ENCODE measurements around the gene ZCCHC14. TPM values are rescaled to one million over a fixed set of nuclear protein-coding genes. Genes with fewer than 3 reads are reported as not detected.

Gene ZCCHC14
- total and polyA plus RNA-seq, 2 of the 8 experiments (the other 6 are each of a cell fraction or from before 2014, with no cell fraction given), result 8.2 to 28.2 TPM

DNA sequence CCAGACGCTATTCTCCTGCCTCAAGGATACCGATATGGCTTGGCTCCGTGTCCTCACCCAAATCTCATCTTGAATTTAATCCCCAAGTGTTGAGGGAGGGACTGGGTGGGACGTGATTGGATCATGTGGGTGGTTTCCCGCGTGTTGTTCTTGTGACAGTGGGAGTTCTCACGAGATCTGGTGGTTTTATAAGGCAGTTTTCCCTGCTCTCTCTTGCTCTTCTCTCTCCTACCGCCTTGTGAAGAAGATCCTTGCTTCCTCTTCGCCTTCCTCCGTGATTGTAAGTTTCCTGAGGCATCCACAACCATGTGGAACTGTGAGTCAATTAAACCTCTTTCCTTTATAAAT, 43.9 kb upstream of the ZCCHC14 start:
- DNase-seq (ENCODE audit: low read depth in 1 of 2, low spot score in 2 of 2) (no peak), FAIRE-seq (no peak)
- Histone ChIP-seq H2BK20ac (ENCODE audit: low read length) (0 out of 2 replicates have a peak overlapping the region, but pooled peaks have one; percentile 72), H3K14ac (ENCODE audit: insufficient read length) (no peak overlapping the region), H3K27me3 (replicated peaks in 1 of 4; ENCODE audit: control insufficient read depth in 3 of 4, extremely low read depth in 1 of 4, insufficient read depth in 3 of 4, low read length in 3 of 4) (no peaks in the 10 kb centered on the region), H3K4me1 (replicated peaks in 1 of 4; ENCODE audit: control insufficient read depth in 3 of 4, insufficient read depth in 4 of 4, low read length in 3 of 4) (peaks cover 0 to 8% (median 3%) of the 10 kb centered on the region in 4 experiments; a peak in 4 of 7 replicates), H4K5ac (ENCODE audit: insufficient read length, low read depth, low read length) (no peak overlapping the region), H4K91ac (replicated peaks; ENCODE audit: insufficient read length, low read length) (no peak overlapping the region), H3K23me2 (ENCODE audit: low read depth, low read length) (no peaks in the 10 kb centered on the region), H3K18ac (ENCODE audit: extremely low read depth, low read length) (peak overlapping the region; percentile 13; the same call in 1 of the 2 replicates), H4K8ac (ENCODE audit: extremely low read depth, insufficient read depth, low read length) (no peak overlapping the region), H3K4me2 (ENCODE audit: insufficient read depth in 1 of 2, low read depth in 2 of 2, low read length in 2 of 2) (peak overlapping the region in 1 of 2 experiments; percentile 34; a peak in 1 of 4 replicates), H3K79me2 (ENCODE audit: control insufficient read depth in 1 of 2, insufficient read depth in 2 of 2, low read length in 2 of 2) (no peaks in the 10 kb centered on the region), H3K9me3 (ENCODE audit: insufficient read depth in 2 of 2, low read depth in 1 of 2, low read length in 1 of 2) (peaks cover 14 to 16% of the 10 kb centered on the region in 2 experiments), H2AFZ (ENCODE audit: low read length) (0 out of 2 replicates have a peak overlapping the region, but pooled peaks have one; percentile 31), H3K9ac (replicated peaks in 1 of 4; ENCODE audit: extremely low read depth in 1 of 4, low read depth in 3 of 4, low read length in 3 of 4) (no peak overlapping the region), H3K56ac (replicated peaks; ENCODE audit: insufficient read length, low read depth, low read length) (no peak overlapping the region), H2BK5ac (ENCODE audit: low read depth, low read length) (no peak overlapping the region), H3K23ac (ENCODE audit: insufficient read length) (no peak overlapping the region), H2AK5ac (ENCODE audit: low read depth, low read length) (no peak overlapping the region), H3K36me3 (ENCODE audit: control insufficient read depth in 2 of 4, insufficient read depth in 4 of 4, low read length in 3 of 4) (no peaks in the 10 kb centered on the region), H3K4me3 (ENCODE audit: extremely low read depth in 1 of 4, insufficient read depth in 2 of 4, low read depth in 3 of 4, low read length in 4 of 4) (peak overlapping the region in 1 of 4 experiments; percentile 16; a peak in 1 of 8 replicates), H2BK120ac (replicated peaks; ENCODE audit: low read depth, low read length) (no peak overlapping the region), H2BK12ac (ENCODE audit: low read depth, low read length) (no peak overlapping the region), H2BK15ac (ENCODE audit: low read length) (no peak overlapping the region), H3K27ac (ENCODE audit: low read depth, low read length) (no peak overlapping the region), H4K20me1 (replicated peaks in 1 of 2; ENCODE audit: control insufficient read depth in 1 of 2, insufficient read depth in 2 of 2, low read length in 2 of 2) (no peaks in the 10 kb centered on the region), H3K79me1 (ENCODE audit: low read depth, low read length) (no peaks in the 10 kb centered on the region), H3K4ac (replicated peaks; ENCODE audit: insufficient read length, low read depth, low read length) (no peak overlapping the region)
- ChIA-PET CTCF (ENCODE audit: partially characterized antibody) (interaction anchor here (3.2 kb wide), 1 partner anchor 14 kb away, joined by 11 read pairs; no protein-coding TSS in a partner anchor), POLR2A (ENCODE audit: partially characterized antibody) (no interaction called here)
- WGBS, 2 experiments (ENCODE audit: extremely low coverage in 1 of 2, insufficient coverage in 1 of 2, insufficient read length in 1 of 2, insufficient replicate concordance in 2 of 2, low coverage in 1 of 2, low lambda C conversion rate in 2 of 2, missing lambda C conversion rate in 1 of 2), result 61% methylated on average over 10 of the region's 10 CpGs; no CpG with 5 or more reads in 1 of the 2 experiments
- TF ChIP-seq POLR2A (IDR thresholded peaks at IDR 0.05; ENCODE audit: control extremely low read depth in 1 of 2, low read depth in 2 of 2, low read length in 2 of 2), result no peak
- no peak for TF ChIP-seq RAD21 (IDR thresholded peaks at IDR 0.05 in 1 of 2, conservative IDR thresholded peaks at IDR 0.05 in 1 of 2; ENCODE audit: low read depth in 2 of 2, low read length in 2 of 2)
- no peak for TF ChIP-seq GABPA (IDR thresholded peaks at IDR 0.05; ENCODE audit: borderline replicate concordance, insufficient read depth, low read length)
- no peak for TF ChIP-seq SUZ12 (IDR thresholded peaks at IDR 0.05; ENCODE audit: low read length)
